B cell (primary cell): ENCODE results near the gene KRT4.

ENCODE experiments used
- EZH2 ChIP-seq: IDR thresholded peaks from 2 replicates; pipeline ENCODE4 v1.6.1; 2012; ENCODE audit warnings: borderline replicate concordance, low read depth, mild to moderate bottlenecking, moderate library complexity, low read length; ENCODE audit not compliant: insufficient read depth, poor library complexity, severe bottlenecking
- TF ChIP-seq, protein P1 (sequence below): fragments of 200-600 bp; IDR thresholded peaks from one replicate; pipeline ENCODE4 v1.8.0; 2022; ENCODE audit warnings: antibody characterized with exemption, mild to moderate bottlenecking

DNA sequence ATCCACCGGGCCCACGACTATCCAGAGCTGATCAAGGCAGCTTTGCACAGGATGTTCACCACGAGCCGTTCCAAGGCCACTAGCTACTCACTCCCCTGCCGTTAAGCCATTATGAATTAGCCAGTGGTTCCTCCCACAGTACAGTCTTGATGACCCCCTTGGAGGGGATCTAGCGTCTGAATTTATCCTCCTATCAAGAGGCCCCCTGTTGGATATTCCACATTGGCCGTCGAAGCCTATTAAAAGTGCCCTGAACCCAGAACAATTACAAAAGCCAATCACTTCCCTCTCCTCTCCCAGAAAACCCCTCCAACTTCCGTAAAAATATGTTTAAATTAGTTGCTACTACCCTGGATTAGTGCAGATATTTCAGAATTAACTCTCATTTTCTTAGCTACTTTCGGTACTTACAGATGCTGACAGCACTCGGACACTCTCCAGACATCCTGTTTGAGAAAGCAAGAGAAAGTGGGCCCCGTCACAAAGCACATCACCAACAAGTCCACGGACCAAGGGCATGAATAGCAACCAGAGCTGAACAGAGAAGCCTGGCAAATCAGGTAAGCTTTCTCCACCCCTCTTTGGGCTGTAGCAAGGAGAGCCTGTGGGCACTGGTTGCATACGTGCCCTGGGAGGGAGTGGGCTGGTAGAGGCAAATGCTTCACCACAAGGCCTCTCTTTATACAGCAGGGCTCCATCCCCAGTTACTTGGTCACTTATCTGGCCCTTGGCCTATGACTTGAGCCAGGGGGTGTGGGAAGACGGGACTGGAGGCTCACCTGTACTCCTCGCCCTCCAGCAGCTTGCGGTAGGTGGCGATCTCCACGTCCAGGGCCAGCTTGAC lies 23.3 kb downstream of the KRT4 start:
- no peak for TF ChIP-seq EZH2
- TF ChIP-seq, protein P1, sequence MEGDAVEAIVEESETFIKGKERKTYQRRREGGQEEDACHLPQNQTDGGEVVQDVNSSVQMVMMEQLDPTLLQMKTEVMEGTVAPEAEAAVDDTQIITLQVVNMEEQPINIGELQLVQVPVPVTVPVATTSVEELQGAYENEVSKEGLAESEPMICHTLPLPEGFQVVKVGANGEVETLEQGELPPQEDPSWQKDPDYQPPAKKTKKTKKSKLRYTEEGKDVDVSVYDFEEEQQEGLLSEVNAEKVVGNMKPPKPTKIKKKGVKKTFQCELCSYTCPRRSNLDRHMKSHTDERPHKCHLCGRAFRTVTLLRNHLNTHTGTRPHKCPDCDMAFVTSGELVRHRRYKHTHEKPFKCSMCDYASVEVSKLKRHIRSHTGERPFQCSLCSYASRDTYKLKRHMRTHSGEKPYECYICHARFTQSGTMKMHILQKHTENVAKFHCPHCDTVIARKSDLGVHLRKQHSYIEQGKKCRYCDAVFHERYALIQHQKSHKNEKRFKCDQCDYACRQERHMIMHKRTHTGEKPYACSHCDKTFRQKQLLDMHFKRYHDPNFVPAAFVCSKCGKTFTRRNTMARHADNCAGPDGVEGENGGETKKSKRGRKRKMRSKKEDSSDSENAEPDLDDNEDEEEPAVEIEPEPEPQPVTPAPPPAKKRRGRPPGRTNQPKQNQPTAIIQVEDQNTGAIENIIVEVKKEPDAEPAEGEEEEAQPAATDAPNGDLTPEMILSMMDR: no peak
